RWPE1 (cell line): ENCODE measurements around the gene TEDC1.
A peak's percentile ranks its signal among the peaks of the same experiment; 100 is the strongest.

Experiments
- CTCF ChIA-PET: fragments of 350-600 bp; sonication (Branson Sonifier 250); formaldehyde crosslinking; extraction: SDS; loops from one replicate; lab custom pipeline; 2021; lab: Yijun Ruan, JAX
- POLR2A ChIA-PET: fragments of 400-600 bp; formaldehyde crosslinking; extraction: SDS; loops from one replicate; lab custom pipeline; 2020; ENCODE audit warnings: antibody characterized with exemption; ENCODE audit not compliant: low non-redundant PET; lab: Yijun Ruan, JAX
- DNase-seq: peaks from one replicate; pipeline ENCODE4 v3.0.0; 2012; ENCODE audit warnings: low spot score
- H3K27ac ChIP-seq: fragments of 450-650 bp; 2 replicates; pipeline ENCODE4 v1.5.1; 2017
- CTCF ChIP-seq: fragments of 450-650 bp; conservative IDR thresholded peaks from 2 replicates; pipeline ENCODE4 v1.5.1; 2017; ENCODE audit warnings: low read depth, mild to moderate bottlenecking

TEDC1 gene

GRCh38 chr14:105490572-105491365 is at the start of gene TEDC1:
Gene TEDC1 (plus strand): TSS chr14:105491246. CDS start chr14:105491376, 130 bp downstream.
- H3K27ac ChIP-seq, result peak within 1 kb of the TSS; percentile 100
- peak; percentile 93 for TF ChIP-seq CTCF
- ChIA-PET POLR2A (no interaction called here), CTCF (interaction anchor here (0.5 to 2.1 kb wide), 21 partner anchors 9 to 401 kb away, joined by 3 to 24 read pairs (median 4); no protein-coding TSS in a partner anchor)
- peak; percentile 98 for DNase-seq

- POLR2A ChIA-PET, result no interaction called here
- TF ChIP-seq CTCF, result no peak
- H3K27ac ChIP-seq, result peak overlapping the region; percentile 27; the same call in 1 of the 2 replicates
Measured at GRCh38 chr14:105442125-105442524, 48.9 kb upstream of the TEDC1 start.

GRCh38 chr14:105442834-105443233 is 48.2 kb upstream of the TEDC1 start:
- no peak for TF ChIP-seq CTCF
- DNase-seq, result no peak

More at GRCh38 chr14:105442125-105442524, 48.9 kb upstream of the TEDC1 start:
- no peak for DNase-seq
- CTCF ChIA-PET, result interaction anchor here (0.5 kb wide), 1 partner anchor 356 kb away, joined by 3 read pairs; no protein-coding TSS in a partner anchor

GRCh38 chr14:105444859-105445258 is 46.2 kb upstream of the TEDC1 start:
- ChIA-PET POLR2A (no interaction called here), CTCF (interaction anchor here (0.9 kb wide), 1 partner anchor 124 kb away, joined by 3 read pairs; no protein-coding TSS in a partner anchor)
- TF ChIP-seq CTCF, result no peak
- DNase-seq, result no peak
- peak overlapping the region; percentile 35 for H3K27ac ChIP-seq

More at GRCh38 chr14:105442834-105443233, 48.2 kb upstream of the TEDC1 start:
- CTCF ChIA-PET, result interaction anchor here (0.5 kb wide), 1 partner anchor 355 kb away, joined by 3 read pairs; no protein-coding TSS in a partner anchor
- H3K27ac ChIP-seq, result peak overlapping the region; percentile 37
- POLR2A ChIA-PET, result no interaction called here

GRCh38 chr14:105445290-105445689 is 45.8 kb upstream of the TEDC1 start:
- no peak for TF ChIP-seq CTCF
- ChIA-PET CTCF (interaction anchor here (0.9 kb wide), 1 partner anchor 125 kb away, joined by 3 read pairs; no protein-coding TSS in a partner anchor), POLR2A (no interaction called here)
- peak overlapping the region; percentile 35; the same call in 1 of the 2 replicates for H3K27ac ChIP-seq
- no peak for DNase-seq
